Measurements from ENCODE around the gene AMH. TPM values are rescaled to one million over a fixed set of nuclear protein-coding genes. Genes with fewer than 3 reads are reported as not detected.

AMH gene
- total RNA-seq, 2 experiments from 2014 or later: 3.3 to 3.5 TPM

- ChIA-PET CTCF (interaction anchor here (0.6 to 2.1 kb wide), 6 partner anchors 8 to 74 kb away, joined by 3 to 11 read pairs (median 4); no protein-coding TSS in a partner anchor), POLR2A (interaction anchor here (1.1 to 11.6 kb wide), 5 partner anchors 9 to 37 kb away, joined by 3 to 195 read pairs (median 8); no protein-coding TSS in a partner anchor)
- H3K27ac ChIP-seq (ENCODE audit: low read depth in 1 of 2, low read length in 2 of 2): no peak overlapping the region
- H3K4me3 ChIP-seq (ENCODE audit: low read length): peak overlapping the region; percentile 50
- Mint-ChIP-seq H3K27ac (no peak overlapping the region), H3K9me3 (no peaks in the 10 kb centered on the region), H3K27me3 (no peaks in the 10 kb centered on the region), H3K4me1 (ENCODE audit: low read depth) (peaks cover 9% of the 10 kb centered on the region), H3K36me3 (ENCODE audit: low read depth) (peaks cover 6% of the 10 kb centered on the region), H3K4me3 (peak overlapping the region; percentile 80)
- DNase-seq: no peak
- intact Hi-C loops (cut with DNase I, micrococcal nuclease): loop anchor here (2.0 kb wide), 2 partner anchors 15 to 21 kb away; partner anchors contain the start of genes PLEKHJ1 (in 1 of the 2) and SF3A2 (in 1 of the 2)
- peaks cover 23 to 26% of the 10 kb centered on the region in 2 experiments for H3K27me3 ChIP-seq (ENCODE audit: control insufficient read depth in 1 of 2, insufficient read depth in 2 of 2, low read length in 2 of 2)
- peaks cover 0 to 11% of the 10 kb centered on the region in 2 experiments for H3K9me3 ChIP-seq (ENCODE audit: control insufficient read depth in 1 of 2, insufficient read depth in 1 of 2, low read length in 2 of 2)
- H3K36me3 ChIP-seq (ENCODE audit: insufficient read depth, low read length): peaks cover 16% of the 10 kb centered on the region
- no peak for ATAC-seq (ENCODE audit: poor library complexity)
- TF ChIP-seq CTCF (IDR thresholded peaks at IDR 0.05): no peak
- H3K4me1 ChIP-seq (ENCODE audit: insufficient read depth, low read length): peaks cover 55% of the 10 kb centered on the region
Observed at GRCh38 chr19:2252055-2252796, 3.1 kb downstream of the AMH start.

- intact Hi-C loops (cut with DNase I, micrococcal nuclease): loop anchor here (1.0 to 2.0 kb wide), 4 partner anchors 16 to 224 kb away; partner anchors contain the start of genes GADD45B (in 1 of the 2), PLEKHJ1 (in 1 of the 2) and SF3A2 (in 1 of the 2)
- Mint-ChIP-seq H3K27ac (no peak overlapping the region), H3K4me3 (peak overlapping the region; percentile 80), H3K4me1 (ENCODE audit: low read depth) (peaks cover 11% of the 10 kb centered on the region), H3K9me3 (no peaks in the 10 kb centered on the region), H3K27me3 (no peaks in the 10 kb centered on the region), H3K36me3 (ENCODE audit: low read depth) (peaks cover 6% of the 10 kb centered on the region)
- H3K4me1 ChIP-seq (ENCODE audit: insufficient read depth, low read length): peaks cover 61% of the 10 kb centered on the region
- H3K36me3 ChIP-seq (ENCODE audit: insufficient read depth, low read length): peaks cover 11% of the 10 kb centered on the region
- peak; percentile 2 for ATAC-seq (ENCODE audit: poor library complexity)
- DNase-seq: no peak
- ChIA-PET CTCF (interaction anchor here (0.6 to 2.1 kb wide), 6 partner anchors 9 to 1587 kb away, joined by 3 to 11 read pairs (median 5); no protein-coding TSS in a partner anchor), POLR2A (interaction anchor here (1.0 to 11.6 kb wide), 7 partner anchors 8 to 223 kb away, joined by 3 to 195 read pairs (median 5); partner anchors contain the start of gene GADD45B)
- TF ChIP-seq CTCF (IDR thresholded peaks at IDR 0.05): no peak
- peaks cover 0 to 11% of the 10 kb centered on the region in 2 experiments for H3K9me3 ChIP-seq (ENCODE audit: control insufficient read depth in 1 of 2, insufficient read depth in 1 of 2, low read length in 2 of 2)
- H3K27me3 ChIP-seq (ENCODE audit: control insufficient read depth in 1 of 2, insufficient read depth in 2 of 2, low read length in 2 of 2): peaks cover 23 to 26% of the 10 kb centered on the region in 2 experiments
- no peak overlapping the region for H3K27ac ChIP-seq (ENCODE audit: low read depth in 1 of 2, low read length in 2 of 2)
- H3K4me3 ChIP-seq (ENCODE audit: low read length): peak overlapping the region; percentile 50
Observed at GRCh38 chr19:2252797-2253105, 3.6 kb downstream of the AMH start.

GRCh38 chr19:2253106-2254063 is 4.3 kb downstream of the AMH start:
- Histone ChIP-seq H3K27ac (ENCODE audit: low read depth in 1 of 2, low read length in 2 of 2) (no peak overlapping the region), H3K4me3 (ENCODE audit: low read length) (peak overlapping the region; percentile 50), H3K9me3 (ENCODE audit: control insufficient read depth in 1 of 2, insufficient read depth in 1 of 2, low read length in 2 of 2) (peaks cover 0 to 11% of the 10 kb centered on the region in 2 experiments), H3K4me1 (ENCODE audit: insufficient read depth, low read length) (peaks cover 67% of the 10 kb centered on the region), H3K36me3 (ENCODE audit: insufficient read depth, low read length) (peaks cover 5% of the 10 kb centered on the region), H3K27me3 (ENCODE audit: control insufficient read depth in 1 of 2, insufficient read depth in 2 of 2, low read length in 2 of 2) (peaks cover 23 to 26% of the 10 kb centered on the region in 2 experiments)
- ATAC-seq (ENCODE audit: poor library complexity) (peak; percentile 47), DNase-seq (peak in 10 of 14 experiments; percentile 55 to 76 (median 64))
- Mint-ChIP-seq H3K4me3 (peak overlapping the region; percentile 80), H3K36me3 (ENCODE audit: low read depth) (peaks cover 6% of the 10 kb centered on the region), H3K27me3 (no peaks in the 10 kb centered on the region), H3K27ac (peak overlapping the region; percentile 64), H3K9me3 (no peaks in the 10 kb centered on the region), H3K4me1 (ENCODE audit: low read depth) (peaks cover 17% of the 10 kb centered on the region)
- intact Hi-C loops (cut with DNase I, micrococcal nuclease): loop anchor here (1.0 to 2.0 kb wide), 4 partner anchors 17 to 223 kb away; partner anchors contain the start of genes GADD45B (in 1 of the 2), PLEKHJ1 (in 1 of the 2) and SF3A2 (in 1 of the 2)
- peak; percentile 70 for TF ChIP-seq CTCF (IDR thresholded peaks at IDR 0.05)
- POLR2A ChIA-PET: interaction anchor here (1.0 to 11.6 kb wide), 7 partner anchors 8 to 223 kb away, joined by 3 to 195 read pairs (median 5); partner anchors contain the start of gene GADD45B
- CTCF ChIA-PET: interaction anchor here (0.6 to 2.1 kb wide), 6 partner anchors 9 to 1588 kb away, joined by 3 to 11 read pairs (median 5); no protein-coding TSS in a partner anchor

All from CD4-positive, alpha-beta T cell (primary cell).